Testis (tissue), 2 donors: ENCODE measurements around the gene ZNF574.

ENCODE experiments used
- CTCF ChIP-seq, 3 experiments: fragments of 450-650 bp in 2 of 3; fragments of 200-600 bp in 1 of 3; sonication (generic) in 1 of 3; IDR thresholded peaks; one replicate each; pipeline ENCODE4 v1.5.1; 2016 to 2019; ENCODE audit warnings: antibody characterized with exemption in 3 of 3, mild to moderate bottlenecking in 2 of 3, moderate library complexity in 1 of 3
- POLR2A ChIP-seq: fragments of 450-650 bp; IDR thresholded peaks from one replicate; pipeline ENCODE4 v1.6.1; 2017; ENCODE audit warnings: antibody characterized with exemption, mild to moderate bottlenecking, moderate library complexity

GRCh38 chr19:42097461-42097860, 21.5 kb downstream of the ZNF574 start:
- TF ChIP-seq CTCF (IDR thresholded peaks at IDR 0.05) (no peak), POLR2A (no peak)
